ENCODE results near the gene SFMBT1.

SFMBT1 gene

GRCh38 chr3:52978109-52978754, 67.6 kb downstream of the SFMBT1 start:
- H3K27ac Mint-ChIP-seq, result no peak overlapping the region

GRCh38 chr3:52973806-52974205, 72.1 kb downstream of the SFMBT1 start:
- H3K27me3 Mint-ChIP-seq, result no peaks in the 10 kb centered on the region
- no peak overlapping the region for H3K4me3 Mint-ChIP-seq
- H3K36me3 Mint-ChIP-seq, result peaks cover 1 to 4% of the 10 kb centered on the region in 2 donors
- ATAC-seq (replicated peaks) (no peak), DNase-seq (no peak)
- H3K4me1 Mint-ChIP-seq, result peaks cover 8 to 15% of the 10 kb centered on the region in 2 donors
- no peak overlapping the region for H3K27ac Mint-ChIP-seq
- H3K9me3 Mint-ChIP-seq, result no peaks in the 10 kb centered on the region

More at GRCh38 chr3:52978109-52978754, 67.6 kb downstream of the SFMBT1 start:
- no peaks in the 10 kb centered on the region for H3K27me3 Mint-ChIP-seq
- no peaks in the 10 kb centered on the region for H3K9me3 Mint-ChIP-seq
- H3K4me3 Mint-ChIP-seq, result no peak overlapping the region
- no peaks in the 10 kb centered on the region for H3K36me3 Mint-ChIP-seq
- peaks cover 14 to 29% of the 10 kb centered on the region in 2 donors for H3K4me1 Mint-ChIP-seq
- no peak for DNase-seq
- ATAC-seq (replicated peaks), result no peak

GRCh38 chr3:52971895-52972294, 74.0 kb downstream of the SFMBT1 start:
- H3K4me3 Mint-ChIP-seq, result no peak overlapping the region
- H3K9me3 Mint-ChIP-seq, result no peaks in the 10 kb centered on the region
- H3K27me3 Mint-ChIP-seq, result no peaks in the 10 kb centered on the region
- H3K4me1 Mint-ChIP-seq, result peaks cover 8 to 13% of the 10 kb centered on the region in 2 donors
- no peak overlapping the region for H3K27ac Mint-ChIP-seq
- DNase-seq (no peak), ATAC-seq (replicated peaks) (no peak)
- peaks cover 1 to 15% of the 10 kb centered on the region in 2 donors for H3K36me3 Mint-ChIP-seq

GRCh38 chr3:52967398-52967797, 78.5 kb downstream of the SFMBT1 start:
- Mint-ChIP-seq H3K36me3 (peaks cover 4 to 24% of the 10 kb centered on the region in 2 donors), H3K4me3 (no peak overlapping the region), H3K27ac (peak overlapping the region; percentile 2), H3K27me3 (no peaks in the 10 kb centered on the region), H3K4me1 (peaks cover 2 to 6% of the 10 kb centered on the region in 2 donors), H3K9me3 (no peaks in the 10 kb centered on the region)
- ATAC-seq (replicated peaks) (no peak), DNase-seq (no peak)

GRCh38 chr3:52962160-52962559, 83.7 kb downstream of the SFMBT1 start:
- ATAC-seq (replicated peaks), result no peak
- Mint-ChIP-seq H3K27ac (no peak overlapping the region), H3K4me3 (no peak overlapping the region), H3K4me1 (peaks cover 18 to 28% of the 10 kb centered on the region in 2 donors), H3K36me3 (peaks cover 14 to 27% of the 10 kb centered on the region in 2 donors), H3K27me3 (no peaks in the 10 kb centered on the region), H3K9me3 (peaks cover 0 to 1% of the 10 kb centered on the region in 2 donors)
- DNase-seq, result no peak

- peaks cover 14 to 17% of the 10 kb centered on the region in 2 donors for H3K36me3 Mint-ChIP-seq
- H3K27me3 Mint-ChIP-seq, result no peaks in the 10 kb centered on the region
- peaks cover 25 to 46% of the 10 kb centered on the region in 2 donors for H3K4me1 Mint-ChIP-seq
- H3K9me3 Mint-ChIP-seq, result peaks cover 0 to 1% of the 10 kb centered on the region in 2 donors
- ATAC-seq (replicated peaks), result no peak
- H3K4me3 Mint-ChIP-seq, result no peak overlapping the region
- DNase-seq, result no peak
- no peak overlapping the region for H3K27ac Mint-ChIP-seq
These were observed 86.1 kb downstream of the SFMBT1 start for GRCh38 chr3:52959773-52960172.

- Mint-ChIP-seq H3K4me3 (no peak overlapping the region), H3K27me3 (no peaks in the 10 kb centered on the region), H3K36me3 (peaks cover 6 to 17% of the 10 kb centered on the region in 2 donors), H3K4me1 (peaks cover 5 to 6% of the 10 kb centered on the region in 2 donors), H3K27ac (no peak overlapping the region), H3K9me3 (no peaks in the 10 kb centered on the region)
- DNase-seq (no peak), ATAC-seq (replicated peaks) (no peak)
These were observed 106.3 kb downstream of the SFMBT1 start for GRCh38 chr3:52939600-52939999.

- Mint-ChIP-seq H3K9me3 (no peaks in the 10 kb centered on the region), H3K4me1 (peaks cover 8 to 24% of the 10 kb centered on the region in 2 donors), H3K36me3 (peaks cover 4 to 17% of the 10 kb centered on the region in 2 donors), H3K27ac (peak overlapping the region; percentile 9), H3K27me3 (no peaks in the 10 kb centered on the region), H3K4me3 (peak overlapping the region in 1 of 2 donors; percentile 32)
- peak; percentile 24 for DNase-seq
- ATAC-seq (replicated peaks), result peak; percentile 87 to 93
These were observed 111.0 kb downstream of the SFMBT1 start for GRCh38 chr3:52934630-52935530.

GRCh38 chr3:52931889-52932288, 114.0 kb downstream of the SFMBT1 start:
- H3K27me3 Mint-ChIP-seq, result no peaks in the 10 kb centered on the region
- no peak for ATAC-seq (replicated peaks)

GRCh38 chr3:52931328-52931727, 114.5 kb downstream of the SFMBT1 start:
- Mint-ChIP-seq H3K9me3 (no peaks in the 10 kb centered on the region), H3K27ac (peak overlapping the region; percentile 68), H3K27me3 (no peaks in the 10 kb centered on the region), H3K36me3 (peaks cover 8 to 27% of the 10 kb centered on the region in 2 donors), H3K4me1 (peaks cover 8 to 27% of the 10 kb centered on the region in 2 donors), H3K4me3 (no peak overlapping the region)
- DNase-seq (no peak), ATAC-seq (replicated peaks) (no peak)

More at GRCh38 chr3:52931889-52932288, 114.0 kb downstream of the SFMBT1 start:
- H3K36me3 Mint-ChIP-seq, result peaks cover 8 to 27% of the 10 kb centered on the region in 2 donors
- no peak for DNase-seq
- H3K4me1 Mint-ChIP-seq, result peaks cover 8 to 27% of the 10 kb centered on the region in 2 donors
- H3K4me3 Mint-ChIP-seq, result no peak overlapping the region
- H3K27ac Mint-ChIP-seq, result no peak overlapping the region
- H3K9me3 Mint-ChIP-seq, result no peaks in the 10 kb centered on the region

- H3K36me3 Mint-ChIP-seq, result peaks cover 10 to 27% of the 10 kb centered on the region in 2 donors
- H3K4me3 Mint-ChIP-seq, result peak overlapping the region; percentile 7 to 64
- peak overlapping the region; percentile 68 for H3K27ac Mint-ChIP-seq
- peaks cover 8 to 27% of the 10 kb centered on the region in 2 donors for H3K4me1 Mint-ChIP-seq
- H3K27me3 Mint-ChIP-seq, result no peaks in the 10 kb centered on the region
- ATAC-seq (replicated peaks) (peak in 1 of 2 donors; percentile 52), DNase-seq (no peak)
- H3K9me3 Mint-ChIP-seq, result no peaks in the 10 kb centered on the region
These were observed 115.1 kb downstream of the SFMBT1 start for GRCh38 chr3:52930748-52931147.

GRCh38 chr3:52926554-52926953, 119.3 kb downstream of the SFMBT1 start:
- Mint-ChIP-seq H3K4me1 (peaks cover 5 to 18% of the 10 kb centered on the region in 2 donors), H3K4me3 (no peak overlapping the region), H3K27me3 (no peaks in the 10 kb centered on the region), H3K36me3 (peaks cover 29 to 42% of the 10 kb centered on the region in 2 donors), H3K9me3 (no peaks in the 10 kb centered on the region), H3K27ac (no peak overlapping the region)
- DNase-seq (no peak), ATAC-seq (replicated peaks) (no peak)

GRCh38 chr3:52925405-52926313, 120.2 kb downstream of the SFMBT1 start:
- ATAC-seq (replicated peaks) (no peak), DNase-seq (no peak)
- Mint-ChIP-seq H3K27me3 (no peaks in the 10 kb centered on the region), H3K4me3 (no peak overlapping the region), H3K27ac (no peak overlapping the region), H3K36me3 (peaks cover 29 to 42% of the 10 kb centered on the region in 2 donors), H3K4me1 (peaks cover under 1 to 9% of the 10 kb centered on the region in 2 donors), H3K9me3 (no peaks in the 10 kb centered on the region)

- no peak for ATAC-seq (replicated peaks)
- no peaks in the 10 kb centered on the region for H3K9me3 Mint-ChIP-seq
- no peaks in the 10 kb centered on the region for H3K27me3 Mint-ChIP-seq
- H3K4me3 Mint-ChIP-seq, result no peak overlapping the region
- peak overlapping the region; percentile 59 for H3K27ac Mint-ChIP-seq
- H3K36me3 Mint-ChIP-seq, result peaks cover 30 to 42% of the 10 kb centered on the region in 2 donors
- DNase-seq, result no peak
- no peaks in the 10 kb centered on the region for H3K4me1 Mint-ChIP-seq
These were observed 121.9 kb downstream of the SFMBT1 start for GRCh38 chr3:52923963-52924362.
